Epidermal melanocyte (primary cell): ENCODE results near the gene CEP85L.

Source experiments
- DNase-seq: peaks from one replicate; pipeline ENCODE4 v3.0.0; 2011; ENCODE audit warnings: low spot score; ENCODE audit not compliant: insufficient read length

The CEP85L gene

GRCh38 chr6:118651282-118652050 lies at the start of gene CEP85L:
TSS of gene CEP85L (minus strand) at chr6:118651591. CDS start at chr6:118651269, 322 bp downstream.
- DNase-seq, result peak; percentile 75

- DNase-seq, result no peak
Measured at GRCh38 chr6:118700531-118700930, 49.1 kb upstream of the CEP85L start.

DNA sequence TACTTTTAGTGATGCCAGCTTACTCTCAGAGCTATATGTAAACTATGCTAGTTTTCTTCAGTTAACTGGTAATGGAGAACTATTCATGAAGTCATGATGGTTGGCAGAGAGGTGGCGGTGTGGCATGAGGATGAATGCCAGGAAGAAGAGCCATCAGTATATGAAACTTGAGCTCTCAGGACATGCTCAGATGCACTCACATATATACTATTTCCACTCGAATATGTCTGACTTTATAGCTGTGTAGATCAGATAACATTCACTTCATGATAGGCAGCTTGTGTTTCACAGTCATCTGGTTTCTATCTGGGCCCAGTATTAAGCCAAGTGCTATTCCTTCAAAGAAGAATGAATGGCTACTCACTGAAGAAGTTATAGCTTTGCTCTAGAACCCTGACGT lies 46.2 kb upstream of the CEP85L start:
- no peak for DNase-seq

GRCh38 chr6:118696271-118696670 lies 44.9 kb upstream of the CEP85L start:
- no peak for DNase-seq

- no peak for DNase-seq
Measured at GRCh38 chr6:118693562-118693961, 42.2 kb upstream of the CEP85L start.

GRCh38 chr6:118685823-118686449 lies 34.5 kb upstream of the CEP85L start:
- no peak for DNase-seq

DNA sequence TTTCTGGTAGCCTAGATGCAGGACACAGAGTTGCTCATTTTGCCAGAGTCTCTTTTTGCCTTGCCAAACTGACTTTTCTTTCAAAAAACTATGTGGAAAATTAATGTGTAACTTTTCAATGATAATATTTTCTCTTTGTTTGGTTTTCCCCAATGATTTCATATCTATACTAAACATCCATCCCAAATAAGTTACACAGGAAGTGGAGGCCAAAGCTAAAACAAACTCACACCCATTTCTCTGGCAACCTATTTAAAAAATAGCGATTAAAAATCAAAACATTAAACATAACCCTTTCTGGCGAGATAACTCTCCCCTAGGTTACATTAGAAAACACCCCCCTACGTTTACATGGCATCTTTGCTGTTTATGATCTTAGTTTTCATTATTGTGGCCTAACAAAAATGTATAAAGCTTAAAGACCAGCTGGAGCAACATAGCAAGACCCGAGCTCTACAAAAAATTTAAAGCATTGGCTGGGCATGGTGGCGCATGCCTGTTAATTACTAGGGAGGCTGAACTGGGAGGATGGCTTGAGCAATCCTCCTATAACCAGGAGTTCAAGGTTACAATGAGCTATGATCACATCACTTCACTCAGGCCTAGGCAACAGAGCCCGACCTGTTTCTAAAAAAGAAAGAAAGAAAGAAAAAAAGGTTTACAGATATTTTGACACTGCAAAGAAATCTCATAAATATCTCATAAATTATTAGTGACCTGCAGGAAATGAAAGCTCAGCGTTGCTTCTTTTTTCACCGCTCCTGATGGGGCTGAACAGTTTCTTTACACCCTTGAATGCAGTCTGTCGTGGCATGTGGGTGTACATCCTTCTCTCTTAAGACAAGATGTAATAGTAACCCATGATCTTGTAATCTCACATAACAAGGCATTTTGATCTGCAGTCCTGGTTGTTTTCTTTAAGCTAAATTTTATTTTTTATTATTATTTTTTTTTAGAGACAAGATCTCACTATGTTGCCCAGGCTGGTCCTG lies 32.8 kb upstream of the CEP85L start:
- no peak for DNase-seq

- DNase-seq, result peak; percentile 57
Measured at GRCh38 chr6:118680452-118681095, 29.2 kb upstream of the CEP85L start.

DNA sequence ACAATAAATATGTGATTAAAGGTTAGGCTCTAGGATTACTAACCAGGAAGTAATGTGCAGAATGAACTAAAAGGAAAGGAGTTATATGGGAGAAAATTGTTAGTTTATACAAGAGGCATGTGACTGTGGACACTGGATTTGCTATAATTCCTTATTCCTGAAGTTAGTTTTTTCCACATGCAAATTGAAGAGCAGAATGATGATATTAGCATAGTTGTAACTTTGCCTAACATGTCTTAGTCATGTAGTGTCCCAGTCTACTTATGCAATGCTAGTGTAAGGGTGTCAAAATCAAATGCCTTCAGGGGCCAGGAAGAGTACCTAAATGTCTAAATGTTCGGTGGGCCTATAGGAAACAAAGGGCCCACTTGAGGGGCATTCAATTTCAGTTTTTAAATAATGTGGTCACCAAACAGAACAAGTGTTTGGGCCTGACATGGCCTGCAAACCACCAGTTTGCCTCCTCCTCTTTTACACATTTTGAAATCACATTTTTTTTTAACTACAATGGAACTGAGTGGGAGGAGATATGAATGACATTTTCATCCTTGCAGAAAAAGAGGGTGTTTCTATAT lies 28.0 kb upstream of the CEP85L start:
- DNase-seq, result no peak

- DNase-seq, result no peak
Measured at GRCh38 chr6:118678866-118679265, 27.5 kb upstream of the CEP85L start.

DNA sequence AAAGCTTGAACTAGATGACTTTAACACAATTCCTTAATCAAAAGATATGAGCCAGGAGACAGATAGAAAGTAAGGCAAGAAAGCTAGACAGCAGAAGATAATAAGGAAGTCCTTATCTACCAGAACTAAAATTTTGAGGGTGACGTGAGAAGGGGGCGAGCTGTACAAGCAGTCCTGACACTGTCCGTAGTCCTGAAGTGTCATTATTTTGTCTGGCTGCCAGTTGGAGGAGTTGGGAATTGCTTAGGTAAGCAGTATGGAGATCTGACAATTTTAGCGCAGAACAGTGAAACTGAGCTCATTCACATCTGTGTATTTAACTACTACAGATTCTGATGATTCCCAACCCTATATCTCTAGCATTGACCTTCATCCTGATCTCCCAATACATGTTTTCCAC lies 25.8 kb upstream of the CEP85L start:
- no peak for DNase-seq

DNA sequence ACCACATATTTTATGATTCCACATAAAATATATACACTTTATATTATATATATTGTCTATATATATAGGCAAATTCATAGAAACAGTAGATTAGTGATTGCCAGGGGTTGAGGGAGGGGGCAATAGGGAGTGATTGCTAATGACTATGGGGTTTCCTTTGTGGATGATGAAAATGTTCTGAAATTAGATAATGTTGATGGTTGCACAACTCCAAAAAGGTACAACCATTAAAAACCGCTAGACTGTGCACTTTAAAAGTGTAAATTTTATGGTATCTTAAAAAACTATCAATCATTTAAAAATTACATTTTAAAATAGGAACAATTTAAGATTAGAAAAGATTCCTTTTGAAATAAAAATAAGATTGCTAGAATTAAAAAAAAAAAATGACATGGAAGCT lies 23.8 kb upstream of the CEP85L start:
- no peak for DNase-seq

GRCh38 chr6:118674772-118675171 lies 23.4 kb upstream of the CEP85L start:
- no peak for DNase-seq

GRCh38 chr6:118672678-118673077 lies 21.3 kb upstream of the CEP85L start:
- DNase-seq, result no peak

- DNase-seq, result no peak
Measured at GRCh38 chr6:118669561-118669960, 18.2 kb upstream of the CEP85L start.

- DNase-seq, result no peak
Measured at GRCh38 chr6:118668761-118669385, 17.5 kb upstream of the CEP85L start.

DNA sequence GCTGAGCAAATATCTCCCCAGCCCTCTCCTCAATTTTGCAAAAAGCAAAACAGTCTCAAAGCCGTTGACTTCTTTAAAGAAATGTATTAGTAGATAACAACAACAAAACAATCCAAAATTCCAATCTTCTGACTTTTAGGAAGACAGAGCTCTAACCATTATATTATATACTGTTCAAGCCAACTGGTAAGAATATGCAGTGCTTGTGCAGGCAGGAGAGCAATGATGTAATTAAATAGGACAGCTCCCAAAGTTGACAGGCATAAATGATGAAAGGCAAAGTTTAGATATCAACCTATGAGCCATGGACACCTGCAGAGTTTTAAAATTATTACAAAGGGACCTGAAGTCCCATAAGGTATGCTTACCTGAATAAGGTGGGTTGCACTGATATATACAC lies 16.6 kb upstream of the CEP85L start:
- no peak for DNase-seq

GRCh38 chr6:118665011-118665410 lies 13.6 kb upstream of the CEP85L start:
- no peak for DNase-seq

- DNase-seq, result no peak
Measured at GRCh38 chr6:118663993-118664985, 12.9 kb upstream of the CEP85L start.
